Measurements from ENCODE around the gene KCNN2. TPM values are rescaled to one million over a fixed set of nuclear protein-coding genes. Genes with fewer than 3 reads are reported as not detected.

KCNN2 gene
- total RNA-seq, 2 donors from 2014 or later: 4.6 to 9.6 TPM

- no peaks in the 10 kb centered on the region for H3K9me3 ChIP-seq
- no peaks in the 10 kb centered on the region for H3K27me3 ChIP-seq
- DNase-seq (no peak), ATAC-seq (no peak)
- intact Hi-C loops (cut with DNase I): no loop called here
- H3K36me3 ChIP-seq (replicated peaks in 1 of 2; ENCODE audit: insufficient read depth in 1 of 2, low read depth in 2 of 2): no peaks in the 10 kb centered on the region
- TF ChIP-seq CTCF (IDR thresholded peaks at IDR 0.05) (no peak), POLR2A (IDR thresholded peaks at IDR 0.05) (no peak)
- no peaks in the 10 kb centered on the region for H3K4me1 ChIP-seq
- WGBS, 2 donors: 70 to 79% methylated on average over 4 of the region's 4 CpGs
- no peak overlapping the region for H3K4me3 ChIP-seq
- no peak overlapping the region for H3K27ac ChIP-seq
These were observed 54.4 kb downstream of the KCNN2 start for GRCh38 chr5:114416254-114416653.

GRCh38 chr5:114417519-114417918 is 55.6 kb downstream of the KCNN2 start:
- WGBS, 2 donors: 42 to 58% methylated on average over 2 of the region's 2 CpGs
- H3K4me3 ChIP-seq: no peak overlapping the region
- H3K36me3 ChIP-seq (replicated peaks in 1 of 2; ENCODE audit: insufficient read depth in 1 of 2, low read depth in 2 of 2): no peaks in the 10 kb centered on the region
- ATAC-seq (no peak), DNase-seq (no peak)
- no peak for TF ChIP-seq CTCF (IDR thresholded peaks at IDR 0.05)
- H3K4me1 ChIP-seq: no peaks in the 10 kb centered on the region
- H3K9me3 ChIP-seq: no peaks in the 10 kb centered on the region
- intact Hi-C loops (cut with DNase I): no loop called here
- H3K27ac ChIP-seq: no peak overlapping the region
- H3K27me3 ChIP-seq: no peaks in the 10 kb centered on the region

- Histone ChIP-seq H3K9me3 (no peaks in the 10 kb centered on the region), H3K4me1 (no peaks in the 10 kb centered on the region), H3K27me3 (no peaks in the 10 kb centered on the region), H3K4me3 (no peak overlapping the region), H3K27ac (no peak overlapping the region), H3K36me3 (replicated peaks in 1 of 2; ENCODE audit: insufficient read depth in 1 of 2, low read depth in 2 of 2) (no peaks in the 10 kb centered on the region)
- DNase-seq: no peak
- 61 to 72% methylated on average over 8 of the region's 8 CpGs for WGBS, 2 donors
- no peak for ATAC-seq
- TF ChIP-seq CTCF (IDR thresholded peaks at IDR 0.05) (no peak), POLR2A (IDR thresholded peaks at IDR 0.05) (no peak)
- intact Hi-C loops (cut with DNase I): no loop called here
These were observed 56.6 kb downstream of the KCNN2 start for GRCh38 chr5:114418176-114419066.

- Histone ChIP-seq H3K4me1 (no peaks in the 10 kb centered on the region), H3K36me3 (replicated peaks in 1 of 2; ENCODE audit: insufficient read depth in 1 of 2, low read depth in 2 of 2) (no peaks in the 10 kb centered on the region), H3K4me3 (no peak overlapping the region), H3K9me3 (no peaks in the 10 kb centered on the region), H3K27me3 (no peaks in the 10 kb centered on the region), H3K27ac (no peak overlapping the region)
- 84 to 98% methylated on average over 1 of the region's 1 CpG for WGBS, 2 donors
- DNase-seq (no peak), ATAC-seq (no peak)
- intact Hi-C loops (cut with DNase I): no loop called here
- no peak for TF ChIP-seq CTCF (IDR thresholded peaks at IDR 0.05)
- no peak for TF ChIP-seq POLR2A (IDR thresholded peaks at IDR 0.05)
These were observed 57.2 kb downstream of the KCNN2 start for GRCh38 chr5:114419067-114419388.

- no peak for DNase-seq
- TF ChIP-seq POLR2A (IDR thresholded peaks at IDR 0.05) (no peak), CTCF (IDR thresholded peaks at IDR 0.05) (no peak)
- Histone ChIP-seq H3K4me1 (no peaks in the 10 kb centered on the region), H3K36me3 (replicated peaks in 1 of 2; ENCODE audit: insufficient read depth in 1 of 2, low read depth in 2 of 2) (no peaks in the 10 kb centered on the region), H3K4me3 (no peak overlapping the region), H3K9me3 (no peaks in the 10 kb centered on the region), H3K27me3 (no peaks in the 10 kb centered on the region), H3K27ac (no peak overlapping the region)
- intact Hi-C loops (cut with DNase I): no loop called here
- no peak for ATAC-seq
These were observed 58.1 kb downstream of the KCNN2 start for GRCh38 chr5:114419959-114420358.
